HG02973 (cell line): ENCODE measurements around the gene RCOR2.
A peak's percentile ranks its signal among the peaks of the same experiment; 100 is the strongest.
"Not testable (repeated sequence)": the region's sequence is repeated elsewhere in the genome, so short reads cannot be mapped to it uniquely, and the experiment has no call there.

Source experiments
- ATAC-seq: cut with Tn5 transposase; IDR thresholded peaks from one replicate; pipeline ENCODE4 v1.9.1; 2021; ENCODE audit warnings: moderate library complexity; ENCODE audit not compliant: unreplicated experiment

The RCOR2 gene

DNA sequence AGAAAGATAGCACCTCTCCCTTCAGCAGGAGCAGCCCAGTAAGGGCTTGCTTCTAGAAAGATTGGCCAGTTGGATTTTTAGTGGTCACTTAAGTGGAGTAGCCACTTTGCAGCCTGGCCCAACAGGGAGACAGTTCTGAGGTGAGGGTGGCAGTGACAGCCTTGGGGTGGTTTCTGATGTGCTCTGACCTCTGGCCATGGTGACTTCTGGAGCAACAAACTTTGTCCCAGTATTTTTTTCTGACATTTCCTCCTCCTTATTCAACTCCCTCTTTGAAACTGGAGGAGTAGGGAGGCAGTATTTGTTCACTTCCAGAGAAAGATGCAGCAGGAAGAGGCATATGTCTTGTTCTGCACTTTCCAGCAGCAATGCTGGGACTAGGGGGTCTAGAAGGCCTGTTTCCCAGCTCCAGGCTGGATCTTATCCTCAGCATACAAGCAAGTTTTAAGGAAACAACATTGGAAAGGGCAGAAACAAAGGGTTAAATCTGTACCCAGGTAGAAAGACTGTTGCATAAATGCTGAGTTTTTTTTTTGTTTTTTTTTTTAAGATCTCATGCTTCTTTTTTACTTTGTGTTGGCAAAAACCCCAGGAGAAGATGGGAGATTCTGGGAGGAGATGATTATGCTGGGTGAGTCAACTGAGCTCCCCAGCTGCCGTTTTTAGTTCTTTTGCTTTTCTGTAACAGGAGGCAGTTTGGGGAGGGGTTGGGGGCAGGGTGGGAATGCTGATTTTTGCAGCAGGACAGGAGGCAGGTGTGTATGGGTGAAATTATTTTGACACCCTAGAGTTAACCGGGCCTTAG, 37.2 kb downstream of the RCOR2 start:
- no peak for ATAC-seq

DNA sequence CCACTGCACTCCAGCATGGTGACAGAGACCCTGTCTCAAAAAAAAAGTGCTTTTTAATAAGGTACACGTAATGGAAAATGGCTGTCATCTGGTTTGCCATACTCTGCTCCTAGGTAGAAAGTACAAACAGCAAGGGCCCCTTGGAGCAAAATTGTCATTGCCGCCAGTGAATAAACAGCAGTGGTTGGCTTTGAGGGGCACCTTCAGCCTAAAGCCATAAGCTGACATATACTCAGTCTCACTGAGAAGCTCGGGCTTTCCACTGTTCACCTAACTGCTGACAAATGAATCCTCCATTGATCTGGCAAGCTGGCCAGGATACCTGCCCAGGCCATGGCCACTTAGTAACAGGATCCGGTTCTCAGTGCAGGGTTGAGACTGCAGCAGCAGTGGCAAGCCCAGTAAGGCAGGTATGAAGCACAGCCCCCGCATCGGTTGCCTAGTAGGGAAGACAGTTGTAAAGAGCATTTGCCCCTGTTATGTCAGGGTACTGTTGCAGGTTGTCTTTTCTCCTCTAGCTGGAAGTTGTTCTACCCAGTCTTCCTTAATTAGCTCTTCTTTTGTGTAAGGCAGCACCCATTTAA, 39.2 kb downstream of the RCOR2 start:
- no peak for ATAC-seq

DNA sequence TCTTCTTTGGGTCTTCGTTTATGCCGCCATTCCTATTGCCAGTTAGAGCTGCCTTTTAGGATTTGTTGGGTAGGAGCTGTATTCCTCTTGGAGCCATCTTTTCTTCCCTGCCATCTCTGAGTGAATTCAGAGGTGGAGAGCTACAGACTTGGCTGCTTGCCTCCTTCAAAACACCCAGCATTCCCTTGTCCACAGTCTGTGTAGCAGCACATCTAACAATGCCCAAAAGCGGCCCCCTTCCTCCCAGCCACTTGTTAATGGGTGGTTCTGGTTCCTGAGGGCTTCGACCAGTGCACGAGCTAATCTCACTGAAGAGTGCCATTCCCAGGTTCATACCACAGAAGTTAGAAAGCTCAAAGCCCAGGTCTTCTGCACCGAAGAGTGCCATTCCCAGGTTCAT, 40.3 kb downstream of the RCOR2 start:
- no peak for ATAC-seq

DNA sequence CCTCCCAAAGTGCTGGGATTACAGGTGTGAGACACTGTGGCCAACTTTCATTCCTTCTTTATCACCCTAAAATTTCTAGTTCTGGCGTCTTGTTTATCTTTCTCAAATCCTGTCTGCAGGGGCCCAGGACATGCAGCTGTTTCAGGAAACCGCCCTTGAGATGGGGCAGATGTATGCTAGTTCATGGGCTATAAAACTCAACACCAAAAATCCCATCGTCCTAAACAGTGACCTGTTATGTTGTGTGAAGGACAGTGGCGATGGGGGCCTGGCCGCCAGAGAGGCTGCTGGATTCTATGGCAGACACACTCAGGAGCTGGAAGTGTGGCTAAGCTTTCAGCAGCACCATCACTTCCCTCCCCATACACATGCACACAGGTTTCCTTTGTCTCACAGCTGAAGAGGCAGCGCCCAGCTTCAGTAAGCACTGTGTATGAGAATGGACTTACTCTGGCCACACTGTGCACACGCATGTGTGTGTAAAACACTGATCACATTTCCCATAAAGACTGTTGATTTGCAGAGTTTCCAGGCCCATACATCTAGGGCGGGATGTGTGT, 41.4 kb downstream of the RCOR2 start:
- ATAC-seq: no peak

DNA sequence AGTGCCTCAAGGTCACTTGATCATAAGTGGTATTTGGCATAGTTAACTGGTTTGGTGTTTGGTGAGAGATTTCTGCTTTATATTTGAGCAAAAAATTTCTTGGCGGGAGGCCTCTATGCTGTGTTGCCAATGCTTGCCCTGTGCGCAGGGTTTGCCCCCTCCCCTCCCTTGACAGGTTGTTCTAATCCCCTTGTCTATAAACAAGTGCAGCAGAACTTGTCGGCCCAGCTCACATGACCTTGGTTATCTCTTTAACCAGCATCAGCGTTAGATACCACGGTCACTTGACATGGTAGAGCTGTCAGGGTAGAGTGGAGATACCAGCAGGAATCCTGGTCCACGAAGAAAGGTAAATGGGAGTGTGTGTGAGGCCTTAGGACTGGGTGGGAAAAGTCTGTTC, 42.5 kb downstream of the RCOR2 start:
- no peak for ATAC-seq

DNA sequence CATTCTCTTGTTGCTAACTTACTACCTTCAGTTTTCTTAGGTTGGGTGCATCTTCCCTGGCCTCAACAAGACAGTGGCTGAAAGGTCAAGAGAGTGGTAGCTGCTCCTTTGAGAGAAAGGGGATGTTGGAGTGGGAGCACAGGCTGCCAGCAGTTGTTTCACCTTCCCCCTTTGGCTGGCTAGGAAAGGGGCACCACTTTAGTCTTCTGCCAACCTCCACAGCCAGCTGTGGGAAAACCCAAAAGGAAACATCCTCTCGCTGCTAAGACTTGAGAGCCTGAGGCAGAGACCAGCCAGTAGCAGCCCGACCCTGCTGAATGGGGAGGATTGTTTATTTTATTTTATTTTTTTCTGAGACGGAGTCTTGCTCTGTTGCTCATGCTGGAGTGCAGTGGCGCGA, 43.7 kb downstream of the RCOR2 start:
- ATAC-seq: no peak

DNA sequence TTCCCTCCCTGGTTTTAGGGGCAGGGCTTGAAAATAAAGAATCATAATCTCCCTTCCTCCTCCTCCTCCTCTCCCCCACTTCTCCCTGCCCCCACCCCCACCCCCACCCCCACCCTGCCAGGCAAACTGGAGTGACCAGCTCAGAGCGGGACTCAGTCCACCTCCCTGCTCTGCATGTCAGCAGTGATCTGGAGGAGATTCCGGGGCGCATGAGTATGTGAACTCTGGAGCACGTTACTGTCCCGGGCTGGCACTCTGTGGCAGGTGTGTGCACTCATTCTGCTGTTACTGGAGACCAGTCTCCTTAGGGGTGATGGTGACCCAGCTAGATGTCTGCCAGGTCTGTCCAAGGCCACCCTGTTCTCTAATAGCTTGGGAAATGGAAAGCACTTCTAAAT, 44.2 kb downstream of the RCOR2 start:
- no peak for ATAC-seq

DNA sequence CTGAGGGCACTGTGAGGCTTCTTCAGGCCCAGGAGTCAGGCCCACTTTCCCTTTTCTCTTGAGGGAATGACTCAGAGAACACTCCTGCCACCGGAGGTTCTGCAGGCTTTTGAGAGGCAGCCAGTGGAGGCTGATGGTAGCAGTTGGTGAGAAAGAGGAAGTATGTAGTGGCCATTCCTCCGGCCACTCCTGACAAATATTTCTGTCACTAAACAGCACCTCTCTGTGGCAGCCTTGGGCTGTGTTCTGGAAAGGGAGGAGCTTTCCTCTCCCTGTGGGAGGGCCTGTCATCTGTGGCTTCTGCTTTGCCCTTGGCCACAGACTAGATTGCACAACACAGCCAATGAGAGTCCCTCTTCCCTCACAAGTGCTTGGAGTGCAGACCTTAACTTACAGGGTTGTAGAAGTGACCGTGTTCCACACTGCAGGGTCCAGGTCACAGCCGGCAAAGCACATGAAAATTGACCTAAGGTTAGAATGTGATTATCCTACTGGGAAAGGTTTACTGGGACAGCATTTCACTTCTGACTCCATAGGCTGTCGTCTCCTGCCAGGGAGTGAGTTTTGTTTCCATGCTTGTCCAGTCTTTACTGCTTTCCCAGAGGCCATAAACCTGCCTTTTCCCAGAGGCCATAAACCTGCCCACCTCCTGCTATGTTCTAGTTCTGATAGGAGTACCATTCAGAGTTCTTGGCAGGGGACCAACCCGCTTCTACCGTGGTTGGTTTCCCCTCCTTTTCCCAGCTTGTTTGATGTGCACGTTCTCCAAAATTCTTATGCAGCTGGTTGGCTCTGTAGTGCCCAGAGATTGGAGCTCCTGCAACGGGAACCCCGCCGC, 44.8 kb downstream of the RCOR2 start:
- peak; percentile 81 for ATAC-seq

DNA sequence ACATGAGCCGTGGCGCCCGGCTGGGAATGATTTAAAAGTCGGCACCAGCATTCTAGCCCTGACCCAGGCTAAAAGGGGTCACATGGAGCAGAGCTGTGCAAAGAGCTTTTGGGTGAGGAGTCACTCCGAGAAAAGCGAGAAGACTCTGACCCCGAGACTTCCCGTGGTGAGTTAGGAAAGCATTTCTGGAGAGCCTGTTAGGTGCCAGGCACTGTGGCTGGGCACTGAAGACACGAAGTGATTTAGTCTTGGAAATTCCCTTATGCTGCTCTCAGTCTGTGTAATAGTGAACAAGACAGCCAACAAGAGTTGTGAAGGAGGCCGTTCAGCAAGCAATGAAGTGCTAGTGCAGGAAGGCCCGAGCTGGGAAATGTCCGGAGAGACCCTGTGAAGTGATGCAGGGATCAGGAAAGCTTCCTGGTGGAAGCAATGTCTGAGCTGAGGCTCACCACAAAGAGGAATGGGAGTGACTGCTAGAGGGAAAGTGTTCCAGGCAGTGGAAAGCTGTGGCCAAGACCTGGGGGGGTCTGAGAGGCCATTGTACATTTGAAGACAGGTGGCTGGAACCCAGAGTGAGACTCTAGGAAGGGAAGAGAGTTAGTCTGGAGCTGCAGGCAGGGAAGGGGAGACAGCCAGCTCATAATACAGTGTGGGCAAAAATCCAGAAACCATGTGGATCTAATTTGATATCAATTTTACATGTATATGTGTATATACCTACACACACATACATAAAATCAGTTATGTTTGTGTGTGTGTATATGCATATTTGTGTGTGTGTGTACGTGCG, 46.4 kb downstream of the RCOR2 start:
- no peak for ATAC-seq

DNA sequence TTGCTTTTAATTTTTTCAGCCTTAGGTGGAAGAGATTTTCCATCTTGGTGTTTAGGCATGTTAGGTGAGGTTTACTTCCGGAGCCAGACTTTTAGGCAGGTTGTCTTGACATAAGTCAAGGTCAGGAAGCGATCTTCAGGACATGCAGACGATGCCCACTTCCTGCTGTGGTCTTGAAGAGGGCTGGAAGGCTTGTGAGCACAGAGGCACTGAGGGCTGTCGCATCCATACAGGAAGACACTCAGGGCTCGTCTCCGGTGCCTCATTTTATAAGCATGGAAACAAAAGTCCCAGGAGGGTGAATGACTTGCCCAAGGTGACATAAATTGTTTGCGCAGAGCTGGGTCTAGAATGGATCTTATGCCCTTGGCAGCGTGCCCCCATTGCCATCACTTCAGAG, 47.3 kb downstream of the RCOR2 start:
- no peak for ATAC-seq

DNA sequence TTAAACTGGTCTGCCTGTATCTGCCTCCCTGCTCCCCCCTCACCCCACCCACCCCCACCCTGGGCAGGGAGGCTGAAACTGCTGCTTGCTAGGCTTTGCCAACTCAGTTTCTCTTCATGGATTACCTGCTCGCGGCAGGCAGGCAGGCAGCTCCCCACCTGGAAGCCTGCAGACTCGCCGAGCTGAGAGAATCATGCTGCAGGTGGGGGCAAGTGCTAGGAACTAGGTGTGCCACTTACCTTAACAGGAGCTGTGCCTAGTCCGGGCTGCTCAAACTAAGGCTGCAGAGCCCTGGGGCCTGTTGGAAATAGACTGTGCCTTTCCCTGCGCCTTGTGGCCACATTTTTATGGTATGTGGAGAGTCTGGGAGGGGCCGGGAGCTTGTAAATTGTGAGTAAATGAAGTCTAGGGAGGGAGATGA, 47.8 kb downstream of the RCOR2 start:
- ATAC-seq: no peak

DNA sequence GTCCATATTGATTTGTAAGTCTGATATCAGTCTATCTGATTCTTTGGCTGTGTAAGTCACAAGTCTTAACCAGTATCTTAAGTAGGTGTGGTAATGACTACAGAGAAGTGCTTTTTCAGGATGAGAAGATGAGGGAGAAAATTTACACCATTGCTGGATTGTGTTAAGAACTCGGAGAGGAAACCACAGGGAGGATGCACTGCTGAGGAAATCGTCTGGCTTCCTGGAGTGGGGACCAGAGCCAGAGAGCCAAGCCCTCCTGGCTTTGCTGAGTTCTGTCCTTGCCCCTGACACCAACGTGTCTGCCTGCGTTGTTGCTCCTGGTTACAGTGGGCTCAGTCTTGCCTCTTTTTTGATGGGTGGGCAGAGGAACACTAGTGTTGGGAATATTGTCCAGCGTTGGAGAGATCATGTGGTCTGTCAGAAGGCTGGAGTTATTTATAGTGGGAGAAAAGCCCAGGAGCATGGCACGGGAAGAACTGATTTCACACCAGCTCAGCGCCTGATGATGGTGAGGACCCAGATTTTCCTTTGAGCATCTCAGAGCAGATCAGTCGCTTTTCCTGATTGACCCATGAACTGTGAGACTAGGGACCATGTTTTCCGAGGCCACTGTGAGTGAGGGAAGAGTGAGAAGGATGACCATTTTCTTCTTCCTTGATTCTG, 48.4 kb downstream of the RCOR2 start:
- ATAC-seq: no peak

DNA sequence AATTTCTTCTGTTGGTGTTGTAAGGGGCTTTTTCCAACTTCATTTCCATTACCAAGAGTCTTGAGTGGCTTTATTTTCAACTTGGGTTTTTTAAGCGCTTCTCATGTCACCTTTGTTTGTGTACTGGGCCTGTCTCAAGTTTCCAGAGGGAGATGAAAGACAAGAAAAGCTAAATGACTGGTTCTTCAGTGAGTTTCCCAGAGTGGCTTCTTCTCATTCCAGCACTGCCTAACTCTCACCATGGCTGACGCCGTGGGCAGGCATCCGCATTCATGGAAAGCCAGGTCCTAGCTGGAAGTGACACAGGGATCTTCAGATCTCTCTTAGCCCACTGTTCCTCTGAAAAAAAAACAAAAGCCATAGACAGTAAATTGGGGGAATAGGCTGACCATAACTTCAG, 49.5 kb downstream of the RCOR2 start:
- ATAC-seq: no peak

DNA sequence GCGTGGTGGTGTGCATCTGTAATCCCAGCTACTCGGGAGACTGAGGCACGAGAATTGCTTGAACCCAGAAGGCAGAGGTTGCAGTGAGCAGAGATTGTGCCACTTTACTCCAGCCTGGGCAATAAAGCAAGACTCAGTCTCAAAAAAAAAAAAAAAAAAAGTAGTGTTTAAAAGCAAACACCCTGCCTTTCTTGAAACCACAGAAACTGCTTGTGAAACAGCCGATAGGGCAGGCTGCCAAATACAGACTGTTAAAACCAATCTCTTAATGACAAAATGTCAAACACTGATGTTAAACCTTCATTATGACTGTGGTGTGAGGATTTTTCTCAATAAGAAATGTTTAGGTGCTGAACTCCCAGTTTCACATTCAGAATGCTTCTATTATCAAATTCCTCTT, 50.8 kb downstream of the RCOR2 start:
- ATAC-seq: peak; percentile 46

DNA sequence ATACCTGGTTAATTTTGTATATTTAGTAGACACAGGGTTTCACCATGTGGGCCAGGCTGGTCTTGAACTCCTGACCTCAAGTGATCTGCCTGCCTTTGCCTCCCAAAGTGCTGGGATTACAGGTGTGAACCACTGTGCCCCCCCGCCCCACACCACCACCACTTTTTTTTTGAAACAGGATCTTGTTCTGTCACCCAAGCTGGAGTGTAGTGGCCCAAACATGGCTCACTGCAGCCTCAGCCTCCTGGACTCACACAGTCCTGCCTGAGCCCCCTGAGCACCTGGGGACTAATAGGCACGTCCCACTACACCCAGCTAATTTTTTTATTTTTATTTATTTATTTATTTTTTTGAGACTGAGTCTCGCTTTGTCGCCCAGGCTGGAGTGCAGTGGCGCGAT, 53.3 kb downstream of the RCOR2 start:
- not testable (repeated sequence) for ATAC-seq

DNA sequence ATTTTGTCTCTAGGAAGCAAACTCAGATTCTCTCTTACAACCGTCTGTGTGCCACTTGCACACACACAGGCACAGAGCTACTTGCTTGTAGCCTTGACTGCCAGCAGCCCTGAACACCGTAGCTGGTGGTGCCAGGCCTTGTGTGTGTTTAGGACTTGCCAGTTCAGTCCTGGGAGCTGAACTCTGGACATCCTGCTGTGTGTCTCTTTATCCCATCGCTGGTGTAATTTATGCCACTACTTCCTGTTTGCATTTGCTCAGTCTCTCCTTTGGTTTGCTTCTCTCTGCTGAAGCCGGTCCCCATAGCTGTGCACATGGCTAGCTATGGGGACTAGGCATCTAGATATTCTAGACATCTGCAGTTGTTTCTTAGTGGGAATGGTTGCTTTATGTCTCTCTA, 54.0 kb downstream of the RCOR2 start:
- ATAC-seq: no peak
